Stomach smooth muscle (tissue), 2 donors: ENCODE results near the gene PLPP1.

Experiments
- H3K27ac ChIP-seq: one replicate; pipeline ENCODE4 v1.7.0; 2013; ENCODE audit warnings: mild to moderate bottlenecking, low read length, inconsistent platforms
- H3K27me3 ChIP-seq, 2 donors: one replicate each; pipeline ENCODE4 v1.7.0; 2013; ENCODE audit warnings: low read length in 2 of 2; ENCODE audit not compliant: insufficient read depth in 2 of 2, control insufficient read depth in 1 of 2
- H3K36me3 ChIP-seq, 2 donors: one replicate each; pipeline ENCODE4 v1.7.0; 2013; ENCODE audit warnings: low read length in 2 of 2; ENCODE audit not compliant: control insufficient read depth in 2 of 2, insufficient read depth in 2 of 2
- H3K4me1 ChIP-seq: one replicate; pipeline ENCODE4 v1.7.0; 2013; ENCODE audit warnings: low read length; ENCODE audit not compliant: control insufficient read depth, insufficient read depth
- H3K4me3 ChIP-seq, 2 donors: one replicate each; pipeline ENCODE4 v1.7.0; 2013; ENCODE audit warnings: low read length in 2 of 2
- H3K9ac ChIP-seq, 2 donors: one replicate each; pipeline ENCODE4 v1.7.0; 2013; ENCODE audit warnings: low read length in 2 of 2, mild to moderate bottlenecking in 1 of 2
- H3K9me3 ChIP-seq, 2 donors: one replicate each; pipeline ENCODE4 v1.7.0; 2013; ENCODE audit warnings: low read length in 2 of 2; ENCODE audit not compliant: control insufficient read depth in 2 of 2
- donor health status: healthy.
- donor health status: Pancreatic carcinoma.

Gene PLPP1

GRCh38 chr5:55411876-55412275 is 122.9 kb downstream of the PLPP1 start:
- H3K27me3 ChIP-seq, result no peaks in the 10 kb centered on the region

DNA sequence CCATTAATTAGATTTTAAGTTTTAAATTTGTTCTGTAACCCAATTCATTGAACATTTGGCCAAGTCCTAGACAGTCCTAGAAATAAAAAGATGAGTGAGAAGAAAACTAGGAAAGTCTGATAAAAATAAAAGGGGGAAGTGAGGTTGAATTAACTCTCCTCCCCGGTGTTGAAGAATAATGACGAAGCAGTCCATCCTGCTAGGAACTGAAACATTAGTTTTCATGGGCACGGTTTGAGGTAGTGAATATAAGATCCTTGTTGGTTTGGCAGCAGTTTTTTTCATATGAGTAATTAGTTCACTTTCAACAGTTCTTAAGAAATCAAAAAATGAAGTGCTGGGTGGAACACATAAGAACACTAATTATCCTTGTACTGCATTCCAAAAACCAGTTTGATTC is 123.9 kb downstream of the PLPP1 start:
- H3K9me3 ChIP-seq, result no peaks in the 10 kb centered on the region
- no peak overlapping the region for H3K27ac ChIP-seq
- H3K27me3 ChIP-seq, result no peaks in the 10 kb centered on the region
- no peaks in the 10 kb centered on the region for H3K4me1 ChIP-seq
- H3K36me3 ChIP-seq, result peaks cover 2 to 4% of the 10 kb centered on the region in 2 donors
- H3K9ac ChIP-seq, result no peak overlapping the region
- no peak overlapping the region for H3K4me3 ChIP-seq

More at GRCh38 chr5:55411876-55412275, 122.9 kb downstream of the PLPP1 start:
- Histone ChIP-seq H3K4me3 (no peak overlapping the region), H3K27ac (no peak overlapping the region), H3K36me3 (peaks cover 0 to 2% of the 10 kb centered on the region in 2 donors), H3K9ac (no peak overlapping the region), H3K4me1 (no peaks in the 10 kb centered on the region), H3K9me3 (no peaks in the 10 kb centered on the region)

DNA sequence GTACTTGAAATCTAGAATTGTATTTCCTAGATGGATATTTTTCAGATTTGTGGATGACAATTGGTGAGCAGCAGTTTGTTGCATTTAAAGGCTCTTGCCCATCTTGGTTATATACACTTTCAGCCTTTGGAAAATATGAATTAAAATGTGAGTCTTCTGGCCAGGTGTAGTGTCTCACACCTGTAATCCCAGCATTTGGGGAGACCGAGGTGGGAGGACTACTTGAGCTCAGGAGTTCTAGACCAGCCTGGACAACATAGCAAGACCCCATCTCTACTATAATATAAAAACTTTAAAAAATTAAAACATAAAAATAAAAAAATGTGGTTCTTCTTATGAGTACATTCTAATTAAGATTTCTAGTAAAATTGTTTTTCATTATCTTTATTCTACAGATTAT is 125.0 kb downstream of the PLPP1 start:
- no peaks in the 10 kb centered on the region for H3K27me3 ChIP-seq
- no peak overlapping the region for H3K4me3 ChIP-seq
- H3K9ac ChIP-seq, result no peak overlapping the region
- no peaks in the 10 kb centered on the region for H3K4me1 ChIP-seq
- H3K36me3 ChIP-seq, result peaks cover 4 to 6% of the 10 kb centered on the region in 2 donors
- H3K27ac ChIP-seq, result no peak overlapping the region
- no peaks in the 10 kb centered on the region for H3K9me3 ChIP-seq

DNA sequence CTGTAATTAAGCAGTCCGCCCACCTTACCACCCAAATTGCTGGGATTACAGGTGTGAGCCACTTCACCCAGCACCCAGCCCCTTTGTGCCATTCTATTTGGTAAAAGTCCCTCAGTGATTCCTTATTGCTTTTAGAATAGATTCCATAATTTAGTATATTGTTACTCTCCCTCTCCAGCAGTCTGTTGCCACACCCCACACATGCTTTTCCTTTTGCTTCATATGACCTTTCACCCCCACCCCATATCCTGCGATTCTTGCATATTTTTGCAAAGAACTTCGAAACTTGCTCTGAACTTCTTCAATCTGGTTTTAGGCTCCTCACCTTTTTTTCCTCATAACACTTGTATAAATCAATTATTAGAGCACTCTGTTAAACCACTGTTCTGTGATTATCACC is 126.8 kb downstream of the PLPP1 start:
- Histone ChIP-seq H3K4me1 (no peaks in the 10 kb centered on the region), H3K27me3 (no peaks in the 10 kb centered on the region), H3K36me3 (peaks cover 4 to 6% of the 10 kb centered on the region in 2 donors), H3K27ac (no peak overlapping the region), H3K9me3 (no peaks in the 10 kb centered on the region), H3K4me3 (no peak overlapping the region), H3K9ac (no peak overlapping the region)

GRCh38 chr5:55407059-55407684 is 127.6 kb downstream of the PLPP1 start:
- H3K9me3 ChIP-seq, result no peaks in the 10 kb centered on the region
- no peak overlapping the region for H3K4me3 ChIP-seq
- H3K9ac ChIP-seq, result no peak overlapping the region
- H3K4me1 ChIP-seq, result no peaks in the 10 kb centered on the region
- no peaks in the 10 kb centered on the region for H3K27me3 ChIP-seq
- no peak overlapping the region for H3K27ac ChIP-seq
- peaks cover 8 to 9% of the 10 kb centered on the region in 2 donors for H3K36me3 ChIP-seq

- H3K4me3 ChIP-seq, result no peak overlapping the region
- H3K4me1 ChIP-seq, result no peaks in the 10 kb centered on the region
- no peaks in the 10 kb centered on the region for H3K9me3 ChIP-seq
- H3K36me3 ChIP-seq, result peaks cover 11 to 12% of the 10 kb centered on the region in 2 donors
- H3K9ac ChIP-seq, result no peak overlapping the region
- no peak overlapping the region for H3K27ac ChIP-seq
- H3K27me3 ChIP-seq, result no peaks in the 10 kb centered on the region
Observed at GRCh38 chr5:55406292-55406691, 128.5 kb downstream of the PLPP1 start.

DNA sequence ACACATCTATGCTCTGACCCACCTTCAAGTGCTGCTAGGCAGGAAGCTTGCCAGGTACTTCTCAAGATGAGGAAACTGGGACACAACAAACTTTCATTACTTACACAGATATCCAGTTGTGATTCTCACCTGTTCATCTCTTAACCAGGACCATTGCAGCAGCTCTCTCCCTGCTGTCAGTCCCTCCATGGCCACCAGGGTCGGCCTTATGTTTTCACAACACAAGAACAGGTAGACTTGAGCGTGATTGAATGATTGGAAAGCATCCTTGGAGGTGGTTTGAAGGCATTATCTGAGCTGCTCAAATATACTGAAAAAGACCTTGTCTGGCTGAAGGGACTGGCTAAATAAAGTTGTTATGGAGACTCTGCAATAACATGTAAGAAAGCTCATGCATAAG is 132.6 kb downstream of the PLPP1 start:
- H3K36me3 ChIP-seq, result peaks cover 17 to 19% of the 10 kb centered on the region in 2 donors
- H3K4me1 ChIP-seq, result no peaks in the 10 kb centered on the region
- no peak overlapping the region for H3K4me3 ChIP-seq
- H3K27ac ChIP-seq, result no peak overlapping the region
- H3K9me3 ChIP-seq, result no peaks in the 10 kb centered on the region
- H3K9ac ChIP-seq, result no peak overlapping the region
- no peaks in the 10 kb centered on the region for H3K27me3 ChIP-seq

GRCh38 chr5:55393501-55394175 is 141.1 kb downstream of the PLPP1 start:
- peaks cover 12 to 13% of the 10 kb centered on the region in 2 donors for H3K36me3 ChIP-seq
- no peak overlapping the region for H3K27ac ChIP-seq
- no peaks in the 10 kb centered on the region for H3K27me3 ChIP-seq
- no peak overlapping the region for H3K4me3 ChIP-seq
- H3K9me3 ChIP-seq, result peaks cover 0 to 2% of the 10 kb centered on the region in 2 donors
- no peaks in the 10 kb centered on the region for H3K4me1 ChIP-seq
- H3K9ac ChIP-seq, result no peak overlapping the region

GRCh38 chr5:55392669-55393068 is 142.1 kb downstream of the PLPP1 start:
- no peak overlapping the region for H3K9ac ChIP-seq
- H3K27ac ChIP-seq, result no peak overlapping the region
- no peak overlapping the region for H3K4me3 ChIP-seq
- H3K27me3 ChIP-seq, result no peaks in the 10 kb centered on the region
- peaks cover 7 to 18% of the 10 kb centered on the region in 2 donors for H3K36me3 ChIP-seq
- no peaks in the 10 kb centered on the region for H3K4me1 ChIP-seq
- peaks cover 0 to 2% of the 10 kb centered on the region in 2 donors for H3K9me3 ChIP-seq

DNA sequence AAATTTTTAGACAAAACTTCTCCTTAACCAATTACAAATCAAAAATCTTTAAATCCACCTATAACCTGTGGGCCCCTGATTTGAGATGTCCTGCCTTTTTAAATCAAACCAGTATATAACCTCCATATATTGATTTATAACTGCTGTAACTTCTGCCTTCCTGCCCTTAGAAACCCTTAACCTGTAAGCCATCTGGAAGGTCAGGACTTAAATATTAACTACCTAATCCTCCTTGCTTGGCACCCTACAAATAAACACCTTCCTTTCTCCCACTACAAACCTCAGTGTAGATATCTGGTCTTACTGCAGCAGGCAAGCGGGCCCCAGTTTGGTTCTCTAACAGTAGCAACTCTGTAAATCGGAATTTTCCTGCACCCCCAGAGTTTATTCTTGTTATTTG is 143.1 kb downstream of the PLPP1 start:
- Histone ChIP-seq H3K27ac (no peak overlapping the region), H3K9me3 (peaks cover 0 to 2% of the 10 kb centered on the region in 2 donors), H3K4me1 (no peaks in the 10 kb centered on the region), H3K36me3 (peaks cover 7 to 18% of the 10 kb centered on the region in 2 donors), H3K9ac (no peak overlapping the region), H3K4me3 (no peak overlapping the region), H3K27me3 (no peaks in the 10 kb centered on the region)

- Histone ChIP-seq H3K27ac (no peak overlapping the region), H3K4me1 (no peaks in the 10 kb centered on the region), H3K9me3 (peaks cover under 1 to 4% of the 10 kb centered on the region in 2 donors), H3K9ac (no peak overlapping the region), H3K4me3 (no peak overlapping the region), H3K36me3 (peaks cover 6 to 14% of the 10 kb centered on the region in 2 donors), H3K27me3 (no peaks in the 10 kb centered on the region)
Observed at GRCh38 chr5:55387865-55388264, 146.9 kb downstream of the PLPP1 start.
